Measurements from ENCODE around the gene IPMK.

GRCh38 chr10:58206251-58206650 is 61.4 kb downstream of the IPMK start:
- TF ChIP-seq, protein P1, sequence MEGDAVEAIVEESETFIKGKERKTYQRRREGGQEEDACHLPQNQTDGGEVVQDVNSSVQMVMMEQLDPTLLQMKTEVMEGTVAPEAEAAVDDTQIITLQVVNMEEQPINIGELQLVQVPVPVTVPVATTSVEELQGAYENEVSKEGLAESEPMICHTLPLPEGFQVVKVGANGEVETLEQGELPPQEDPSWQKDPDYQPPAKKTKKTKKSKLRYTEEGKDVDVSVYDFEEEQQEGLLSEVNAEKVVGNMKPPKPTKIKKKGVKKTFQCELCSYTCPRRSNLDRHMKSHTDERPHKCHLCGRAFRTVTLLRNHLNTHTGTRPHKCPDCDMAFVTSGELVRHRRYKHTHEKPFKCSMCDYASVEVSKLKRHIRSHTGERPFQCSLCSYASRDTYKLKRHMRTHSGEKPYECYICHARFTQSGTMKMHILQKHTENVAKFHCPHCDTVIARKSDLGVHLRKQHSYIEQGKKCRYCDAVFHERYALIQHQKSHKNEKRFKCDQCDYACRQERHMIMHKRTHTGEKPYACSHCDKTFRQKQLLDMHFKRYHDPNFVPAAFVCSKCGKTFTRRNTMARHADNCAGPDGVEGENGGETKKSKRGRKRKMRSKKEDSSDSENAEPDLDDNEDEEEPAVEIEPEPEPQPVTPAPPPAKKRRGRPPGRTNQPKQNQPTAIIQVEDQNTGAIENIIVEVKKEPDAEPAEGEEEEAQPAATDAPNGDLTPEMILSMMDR (IDR thresholded peaks at IDR 0.05), result no peak
- TF ChIP-seq POLR2A (IDR thresholded peaks at IDR 0.05) (no peak), EP300 (IDR thresholded peaks at IDR 0.05) (no peak)
